GM12878 (cell line): Measurements from ENCODE around the gene PRAC2. TPM values are rescaled to one million over a fixed set of nuclear protein-coding genes. Genes with fewer than 3 reads are reported as not detected.

Experiments used
- ATAC-seq: fragments of 200-7000 bp; cut with Tn5 transposase; 3 replicates; pipeline ENCODE4 v1.9.1; 2020; ENCODE audit warnings: mild to moderate bottlenecking, moderate library complexity
- BruUV-seq: library from RNA; stranded (reverse); fragments of 400-500 nt; replicated peaks from 2 replicates; lab custom pipeline; 2021; lab: Mats Ljungman, UMichigan
- CTCF ChIA-PET: fragments of 300-600 bp; sonication (Branson Sonifier 250); formaldehyde crosslinking; extraction: SDS; loops from one replicate; lab custom pipeline; 2021; ENCODE audit warnings: inconsistent platforms; lab: Yijun Ruan, JAX
- POLR2A ChIA-PET: fragments of 350-600 bp; formaldehyde crosslinking; extraction: SDS; loops from one replicate; lab custom pipeline; 2021; ENCODE audit warnings: inconsistent platforms; lab: Charles Lee
- RAD21 ChIA-PET: fragments of 300-600 bp; sonication (Branson Sonifier 250); formaldehyde crosslinking; loops from one replicate; lab custom pipeline; 2023; ENCODE audit warnings: antibody characterized with exemption; ENCODE audit not compliant: unreplicated experiment; lab: Charles Lee
- SMC1A ChIA-PET: fragments of 300-600 bp; sonication (Branson Sonifier 250); formaldehyde crosslinking; loops from one replicate; lab custom pipeline; 2023; ENCODE audit not compliant: unreplicated experiment, uncharacterized antibody; lab: Charles Lee
- DNase-seq: peaks from one replicate; pipeline ENCODE4 v3.0.0-alpha.2; 2011; ENCODE audit warnings: low read depth, low spot score
- FAIRE-seq: peaks from 3 replicates; lab custom pipeline; 2011; peaks lifted over from hg19 to GRCh38; lab: Jason Lieb, UNC
- H2AFZ ChIP-seq: 2 replicates; pipeline ENCODE4 v1.6.0; 2011; ENCODE audit warnings: low read depth, low read length, control low read depth; ENCODE audit not compliant: control insufficient read depth
- H3K27ac ChIP-seq: 2 replicates; pipeline ENCODE4 v1.5.1; 2011; ENCODE audit warnings: control low read depth; ENCODE audit not compliant: control insufficient read depth, insufficient read depth
- H3K27me3 ChIP-seq, 2 experiments: replicated peaks in 1 of 2; 2 replicates each; pipeline versions ENCODE4 v1.6.0 to v1.6.1; 2011; ENCODE audit warnings: low read length in 1 of 2; ENCODE audit not compliant: control insufficient read depth in 2 of 2, insufficient read depth in 2 of 2
- H3K36me3 ChIP-seq, 2 experiments: 2 replicates each; pipeline ENCODE4 v1.5.1; 2011; ENCODE audit warnings: low read length in 1 of 2; ENCODE audit not compliant: control insufficient read depth in 2 of 2, insufficient read depth in 2 of 2
- H3K4me1 ChIP-seq: 2 replicates; pipeline ENCODE4 v1.6.1; 2011; ENCODE audit warnings: mild to moderate bottlenecking, low read length, moderate library complexity, mixed read lengths; ENCODE audit not compliant: control insufficient read depth, insufficient read depth
- H3K4me2 ChIP-seq: 2 replicates; pipeline ENCODE4 v1.6.0; 2011; ENCODE audit warnings: control low read depth; ENCODE audit not compliant: control insufficient read depth, insufficient read depth
- H3K4me3 ChIP-seq: fragments of 200-600 bp; sonication (generic); 2 replicates; pipeline ENCODE4 v1.5.1; 2016
- H3K79me2 ChIP-seq: 2 replicates; pipeline ENCODE4 v1.6.0; 2011; ENCODE audit warnings: low read length; ENCODE audit not compliant: control insufficient read depth, insufficient read depth
- H3K9ac ChIP-seq: 2 replicates; pipeline ENCODE4 v1.8.0; 2011; ENCODE audit warnings: low read length, control low read depth, mixed read lengths; ENCODE audit not compliant: control insufficient read depth, insufficient read depth
- H3K9me3 ChIP-seq: replicated peaks from 3 replicates; pipeline ENCODE4 v1.5.1; 2011; ENCODE audit warnings: mild to moderate bottlenecking, low read length; ENCODE audit not compliant: control insufficient read depth, insufficient read depth
- H4K20me1 ChIP-seq: 2 replicates; pipeline ENCODE4 v1.6.0; 2011; ENCODE audit not compliant: control insufficient read depth, insufficient read depth
- CHD4 ChIP-seq: fragments of 200-600 bp; sonication (generic); IDR thresholded peaks from 2 replicates; pipeline ENCODE4 v1.6.1; 2016; ENCODE audit warnings: mild to moderate bottlenecking
- CREM ChIP-seq: IDR thresholded peaks from 2 replicates; pipeline ENCODE4 v1.6.1; 2014; ENCODE audit warnings: antibody characterized with exemption, low read depth
- EZH2 ChIP-seq: IDR thresholded peaks from 2 replicates; pipeline ENCODE4 v1.6.1; 2012; ENCODE audit warnings: low read depth, mild to moderate bottlenecking, control low read depth, inconsistent platforms, low read length, borderline replicate concordance; ENCODE audit not compliant: control insufficient read depth
- JUNB ChIP-seq: IDR thresholded peaks from 2 replicates; pipeline ENCODE4 v1.6.1; 2016; ENCODE audit warnings: antibody characterized with exemption, mild to moderate bottlenecking
- MEF2A ChIP-seq: IDR thresholded peaks from 2 replicates; pipeline ENCODE4 v1.6.1; 2011; ENCODE audit warnings: low read depth, mild to moderate bottlenecking, low read length, moderate library complexity; ENCODE audit not compliant: insufficient read depth
- MYC ChIP-seq: IDR thresholded peaks from 2 replicates; pipeline ENCODE4 v1.6.1; 2011; ENCODE audit warnings: mild to moderate bottlenecking, low read length, moderate library complexity, inconsistent platforms; ENCODE audit not compliant: insufficient read depth, insufficient replicate concordance, insufficient read length, severe bottlenecking
- NBN ChIP-seq: fragments of 450-650 bp; IDR thresholded peaks from 2 replicates; pipeline ENCODE4 v1.6.1; 2016
- NFIC ChIP-seq: IDR thresholded peaks from 2 replicates; pipeline ENCODE4 v1.6.1; 2012; ENCODE audit warnings: low read depth, mild to moderate bottlenecking, inconsistent platforms, low read length, moderate library complexity
- NFXL1 ChIP-seq: fragments of 450-650 bp; IDR thresholded peaks from 2 replicates; pipeline ENCODE4 v1.6.1; 2017; ENCODE audit warnings: antibody characterized with exemption, mild to moderate bottlenecking, borderline replicate concordance
- NFYB ChIP-seq: IDR thresholded peaks from 2 replicates; pipeline ENCODE4 v1.6.1; 2011; ENCODE audit warnings: low read depth, mild to moderate bottlenecking, low read length, improper control_type of control experiment, moderate library complexity; ENCODE audit not compliant: insufficient read depth
- POU2F2 ChIP-seq: IDR thresholded peaks from 3 replicates; pipeline ENCODE4 v1.6.1; 2011; ENCODE audit warnings: low read depth, mild to moderate bottlenecking, low read length, borderline replicate concordance
- RB1 ChIP-seq: fragments of 450-650 bp; formaldehyde crosslinking; IDR thresholded peaks from 2 replicates; pipeline ENCODE4 v1.6.1; 2017; ENCODE audit warnings: mild to moderate bottlenecking, borderline replicate concordance
- SMARCA5 ChIP-seq: fragments of 450-650 bp; IDR thresholded peaks from 2 replicates; pipeline ENCODE4 v1.6.1; 2017; ENCODE audit warnings: mild to moderate bottlenecking
- TCF3 ChIP-seq: IDR thresholded peaks from 2 replicates; pipeline ENCODE4 v1.6.1; 2012; ENCODE audit warnings: low read depth, mild to moderate bottlenecking, low read length, borderline replicate concordance; ENCODE audit not compliant: insufficient read depth
- WGBS: methylation state at CpG from one replicate; pipeline ENCODE4 v1.1.6; 2016; ENCODE audit warnings: low lambda C conversion rate; ENCODE audit not compliant: insufficient replicate concordance, insufficient coverage; ENCODE audit errors: missing lambda C conversion rate; 5-methylcytosine and 5-hydroxymethylcytosine counted together
- in situ Hi-C: fragments of 300-500 bp; cut with MboI; formaldehyde crosslinking; loops from 9 replicates; pipeline ENCODE4 v1.14.3; 2018; ENCODE audit warnings: mixed read lengths
- intact Hi-C: fragments of 100-400 bp; cut with micrococcal nuclease; formaldehyde crosslinking; loops from one replicate; pipeline ENCODE4 v1.14.2; 2022; ENCODE audit not compliant: unreplicated experiment
- polyA plus RNA-seq, 11 experiments: library from polyadenylated mRNA; depleted of rRNA in 4 of 11; unstranded in 6 of 11; stranded (reverse) in 5 of 11; fragments of >200 nt; fragmentation: Nextera tagmentation in 4 of 11; fragmentation: Illumina TruSeq in 1 of 11; extraction: Ambion mirVana in 4 of 11; extraction: Trizol in 1 of 11; gene quantifications; 1 replicate in 1 of 11; 2 replicates in 10 of 11; pipeline versions ENCODE4 v1.2.1 to v1.2.3, GENCODE V29; 2011 to 2016; ENCODE audit warnings: inconsistent platforms in 2 of 11, missing spikeins in 2 of 11, low read depth in 1 of 11
- total RNA-seq, 4 experiments: library from RNA; depleted of rRNA in 3 of 4; stranded (reverse); fragments of >200 nt in 3 of 4; fragmentation: Illumina TruSeq in 1 of 4; extraction: Trizol in 1 of 4; gene quantifications; 2 replicates each; pipeline versions ENCODE4 v1.2.1 to v1.2.3, GENCODE V29; 2013 to 2021
- TF ChIP-seq, protein P1 (sequence below): fragments of 450-650 bp; IDR thresholded peaks from 2 replicates; pipeline ENCODE4 v1.6.1; 2017; ENCODE audit warnings: mild to moderate bottlenecking, low read depth, inconsistent platforms; ENCODE audit not compliant: poor library complexity, severe bottlenecking
- TF ChIP-seq, protein P2 (sequence below): IDR thresholded peaks from 2 replicates; pipeline ENCODE4 v1.6.1; 2012; ENCODE audit warnings: low read depth, low read length, improper control_type of control experiment
- TF ChIP-seq, protein P3 (sequence below): IDR thresholded peaks from 2 replicates; pipeline ENCODE4 v1.6.1; 2011; ENCODE audit warnings: low read depth, low read length, improper control_type of control experiment, borderline replicate concordance

Gene PRAC2
- total and polyA plus RNA-seq, 10 of the 15 experiments (the other 5 are each of a cell fraction or from before 2014, with no cell fraction given): 0.31 TPM; not detected in 9

GRCh38 chr17:48749621-48750553, 26.9 kb downstream of the PRAC2 start:
- no peak for DNase-seq
- ChIA-PET CTCF (interaction anchor here (0.6 to 1.8 kb wide), 5 partner anchors 12 to 280 kb away, joined by 3 to 7 read pairs (median 3); no protein-coding TSS in a partner anchor), SMC1A (interaction anchor here (1.1 kb wide), 1 partner anchor 26 kb away, joined by 5 read pairs; no protein-coding TSS in a partner anchor), RAD21 (no interaction called here), POLR2A (no interaction called here)
- ATAC-seq: no peak
- no peak overlapping the region for H2AFZ ChIP-seq
- H3K4me2 ChIP-seq: no peak overlapping the region
- H3K9ac ChIP-seq: no peak overlapping the region
- no peaks in the 10 kb centered on the region; the same call in 2 of the 3 replicates for H3K9me3 ChIP-seq
- no peak for TF ChIP-seq CREM
- TF ChIP-seq NFYB: no peak
- TF ChIP-seq, protein P1, sequence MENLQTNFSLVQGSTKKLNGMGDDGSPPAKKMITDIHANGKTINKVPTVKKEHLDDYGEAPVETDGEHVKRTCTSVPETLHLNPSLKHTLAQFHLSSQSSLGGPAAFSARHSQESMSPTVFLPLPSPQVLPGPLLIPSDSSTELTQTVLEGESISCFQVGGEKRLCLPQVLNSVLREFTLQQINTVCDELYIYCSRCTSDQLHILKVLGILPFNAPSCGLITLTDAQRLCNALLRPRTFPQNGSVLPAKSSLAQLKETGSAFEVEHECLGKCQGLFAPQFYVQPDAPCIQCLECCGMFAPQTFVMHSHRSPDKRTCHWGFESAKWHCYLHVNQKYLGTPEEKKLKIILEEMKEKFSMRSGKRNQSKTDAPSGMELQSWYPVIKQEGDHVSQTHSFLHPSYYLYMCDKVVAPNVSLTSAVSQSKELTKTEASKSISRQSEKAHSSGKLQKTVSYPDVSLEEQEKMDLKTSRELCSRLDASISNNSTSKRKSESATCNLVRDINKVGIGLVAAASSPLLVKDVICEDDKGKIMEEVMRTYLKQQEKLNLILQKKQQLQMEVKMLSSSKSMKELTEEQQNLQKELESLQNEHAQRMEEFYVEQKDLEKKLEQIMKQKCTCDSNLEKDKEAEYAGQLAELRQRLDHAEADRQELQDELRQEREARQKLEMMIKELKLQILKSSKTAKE: no peak
- TF ChIP-seq JUNB: no peak
- TF ChIP-seq RB1: no peak
- TF ChIP-seq CHD4: no peak
- no peak for TF ChIP-seq POU2F2
- TF ChIP-seq, protein P2, sequence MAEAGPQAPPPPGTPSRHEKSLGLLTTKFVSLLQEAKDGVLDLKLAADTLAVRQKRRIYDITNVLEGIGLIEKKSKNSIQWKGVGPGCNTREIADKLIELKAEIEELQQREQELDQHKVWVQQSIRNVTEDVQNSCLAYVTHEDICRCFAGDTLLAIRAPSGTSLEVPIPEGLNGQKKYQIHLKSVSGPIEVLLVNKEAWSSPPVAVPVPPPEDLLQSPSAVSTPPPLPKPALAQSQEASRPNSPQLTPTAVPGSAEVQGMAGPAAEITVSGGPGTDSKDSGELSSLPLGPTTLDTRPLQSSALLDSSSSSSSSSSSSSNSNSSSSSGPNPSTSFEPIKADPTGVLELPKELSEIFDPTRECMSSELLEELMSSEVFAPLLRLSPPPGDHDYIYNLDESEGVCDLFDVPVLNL: no peak
- TF ChIP-seq TCF3: no peak
- no peak for TF ChIP-seq MEF2A
- TF ChIP-seq NFXL1: no peak
- TF ChIP-seq NBN: no peak
- no peak for TF ChIP-seq SMARCA5
- TF ChIP-seq MYC: no peak
- TF ChIP-seq EZH2: no peak
- no peak for TF ChIP-seq NFIC
- TF ChIP-seq, protein P3, sequence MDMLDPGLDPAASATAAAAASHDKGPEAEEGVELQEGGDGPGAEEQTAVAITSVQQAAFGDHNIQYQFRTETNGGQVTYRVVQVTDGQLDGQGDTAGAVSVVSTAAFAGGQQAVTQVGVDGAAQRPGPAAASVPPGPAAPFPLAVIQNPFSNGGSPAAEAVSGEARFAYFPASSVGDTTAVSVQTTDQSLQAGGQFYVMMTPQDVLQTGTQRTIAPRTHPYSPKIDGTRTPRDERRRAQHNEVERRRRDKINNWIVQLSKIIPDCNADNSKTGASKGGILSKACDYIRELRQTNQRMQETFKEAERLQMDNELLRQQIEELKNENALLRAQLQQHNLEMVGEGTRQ: no peak
- H3K79me2 ChIP-seq: no peaks in the 10 kb centered on the region
- no peaks in the 10 kb centered on the region for H3K36me3 ChIP-seq
- peaks cover 2% of the 10 kb centered on the region; the same call in 1 of the 2 replicates for H4K20me1 ChIP-seq
- H3K27me3 ChIP-seq: peaks cover 32 to 64% of the 10 kb centered on the region in 2 experiments
- in situ Hi-C loops: no loop called here
- BruUV-seq: no TSS peak
- no peaks in the 10 kb centered on the region for H3K4me1 ChIP-seq
- intact Hi-C loops: no loop called here
- no peak overlapping the region for H3K4me3 ChIP-seq
- WGBS: 20% methylated on average over 32 of the region's 32 CpGs
- no peak overlapping the region for H3K27ac ChIP-seq
- FAIRE-seq: no peak
